Rectal smooth muscle tissue (tissue), 1 donor: Measurements from ENCODE around the gene GIT1.

ENCODE experiments used
- H3K27ac ChIP-seq: one replicate; pipeline ENCODE4 v1.7.0; 2013; ENCODE audit warnings: low read depth, low read length, inconsistent platforms
- H3K27me3 ChIP-seq: one replicate; pipeline ENCODE4 v1.7.0; 2013; ENCODE audit warnings: low read length; ENCODE audit not compliant: control insufficient read depth, insufficient read depth
- H3K36me3 ChIP-seq: one replicate; pipeline ENCODE4 v1.7.0; 2013; ENCODE audit warnings: low read length; ENCODE audit not compliant: control insufficient read depth, insufficient read depth
- H3K4me1 ChIP-seq: one replicate; pipeline ENCODE4 v1.7.0; 2013; ENCODE audit warnings: low read length; ENCODE audit not compliant: control insufficient read depth, insufficient read depth
- H3K4me3 ChIP-seq: one replicate; pipeline ENCODE4 v1.7.0; 2013; ENCODE audit warnings: low read length
- H3K9ac ChIP-seq: one replicate; pipeline ENCODE4 v1.7.0; 2013; ENCODE audit warnings: low read length

GIT1 gene

GRCh38 chr17:29621751-29622194, 32.3 kb upstream of the GIT1 start:
- Histone ChIP-seq H3K27me3 (no peaks in the 10 kb centered on the region), H3K9ac (peak overlapping the region; percentile 32), H3K4me1 (peaks cover 15% of the 10 kb centered on the region), H3K4me3 (peak overlapping the region; percentile 69), H3K27ac (peak overlapping the region; percentile 82), H3K36me3 (no peaks in the 10 kb centered on the region)

GRCh38 chr17:29620779-29621500, 31.5 kb upstream of the GIT1 start:
- H3K4me1 ChIP-seq: peaks cover 23% of the 10 kb centered on the region
- H3K4me3 ChIP-seq: no peak overlapping the region
- no peak overlapping the region for H3K9ac ChIP-seq
- H3K36me3 ChIP-seq: no peaks in the 10 kb centered on the region
- peak overlapping the region; percentile 7 for H3K27ac ChIP-seq
- no peaks in the 10 kb centered on the region for H3K27me3 ChIP-seq

- Histone ChIP-seq H3K36me3 (no peaks in the 10 kb centered on the region), H3K4me3 (no peak overlapping the region), H3K27ac (no peak overlapping the region), H3K4me1 (peaks cover 24% of the 10 kb centered on the region), H3K9ac (no peak overlapping the region), H3K27me3 (no peaks in the 10 kb centered on the region)
Measured at GRCh38 chr17:29620271-29620670, 30.8 kb upstream of the GIT1 start.

GRCh38 chr17:29619251-29619650, 29.8 kb upstream of the GIT1 start:
- Histone ChIP-seq H3K36me3 (no peaks in the 10 kb centered on the region), H3K9ac (no peak overlapping the region), H3K27ac (no peak overlapping the region), H3K27me3 (no peaks in the 10 kb centered on the region), H3K4me1 (peaks cover 27% of the 10 kb centered on the region), H3K4me3 (no peak overlapping the region)

- Histone ChIP-seq H3K4me1 (peaks cover 29% of the 10 kb centered on the region), H3K9ac (no peak overlapping the region), H3K27ac (no peak overlapping the region), H3K4me3 (peak overlapping the region; percentile 68), H3K36me3 (no peaks in the 10 kb centered on the region), H3K27me3 (no peaks in the 10 kb centered on the region)
Measured at GRCh38 chr17:29618272-29619065, 29.0 kb upstream of the GIT1 start.

GRCh38 chr17:29617481-29618271, 28.2 kb upstream of the GIT1 start:
- Histone ChIP-seq H3K36me3 (no peaks in the 10 kb centered on the region), H3K27me3 (no peaks in the 10 kb centered on the region), H3K4me1 (peaks cover 27% of the 10 kb centered on the region), H3K4me3 (peak overlapping the region; percentile 68), H3K27ac (peak overlapping the region; percentile 2), H3K9ac (no peak overlapping the region)

- Histone ChIP-seq H3K9ac (no peak overlapping the region), H3K27me3 (no peaks in the 10 kb centered on the region), H3K4me3 (peak overlapping the region; percentile 68), H3K36me3 (no peaks in the 10 kb centered on the region), H3K27ac (no peak overlapping the region), H3K4me1 (peaks cover 27% of the 10 kb centered on the region)
Measured at GRCh38 chr17:29617125-29617480, 27.7 kb upstream of the GIT1 start.

- Histone ChIP-seq H3K4me1 (peaks cover 23% of the 10 kb centered on the region), H3K4me3 (peak overlapping the region; percentile 68), H3K27me3 (no peaks in the 10 kb centered on the region), H3K36me3 (no peaks in the 10 kb centered on the region), H3K27ac (peak overlapping the region; percentile 76), H3K9ac (peak overlapping the region; percentile 7)
Measured at GRCh38 chr17:29616300-29617048, 27.0 kb upstream of the GIT1 start.

- H3K27ac ChIP-seq: peak overlapping the region; percentile 76
- H3K36me3 ChIP-seq: no peaks in the 10 kb centered on the region
- no peaks in the 10 kb centered on the region for H3K27me3 ChIP-seq
- no peak overlapping the region for H3K9ac ChIP-seq
- peaks cover 23% of the 10 kb centered on the region for H3K4me1 ChIP-seq
- H3K4me3 ChIP-seq: peak overlapping the region; percentile 66
Measured at GRCh38 chr17:29615492-29616299, 26.2 kb upstream of the GIT1 start.

GRCh38 chr17:29615048-29615385, 25.6 kb upstream of the GIT1 start:
- Histone ChIP-seq H3K27ac (no peak overlapping the region), H3K9ac (no peak overlapping the region), H3K4me1 (peaks cover 23% of the 10 kb centered on the region), H3K36me3 (no peaks in the 10 kb centered on the region), H3K4me3 (peak overlapping the region; percentile 66), H3K27me3 (no peaks in the 10 kb centered on the region)

GRCh38 chr17:29614349-29615047, 25.1 kb upstream of the GIT1 start:
- Histone ChIP-seq H3K4me1 (peaks cover 23% of the 10 kb centered on the region), H3K27me3 (no peaks in the 10 kb centered on the region), H3K9ac (no peak overlapping the region), H3K4me3 (peak overlapping the region; percentile 2), H3K27ac (no peak overlapping the region), H3K36me3 (no peaks in the 10 kb centered on the region)
